ENCODE results near the gene SPSB2.
"Not testable (repeated sequence)": the region's sequence is repeated elsewhere in the genome, so short reads cannot be mapped to it uniquely, and the experiment has no call there.

SPSB2 gene

DNA sequence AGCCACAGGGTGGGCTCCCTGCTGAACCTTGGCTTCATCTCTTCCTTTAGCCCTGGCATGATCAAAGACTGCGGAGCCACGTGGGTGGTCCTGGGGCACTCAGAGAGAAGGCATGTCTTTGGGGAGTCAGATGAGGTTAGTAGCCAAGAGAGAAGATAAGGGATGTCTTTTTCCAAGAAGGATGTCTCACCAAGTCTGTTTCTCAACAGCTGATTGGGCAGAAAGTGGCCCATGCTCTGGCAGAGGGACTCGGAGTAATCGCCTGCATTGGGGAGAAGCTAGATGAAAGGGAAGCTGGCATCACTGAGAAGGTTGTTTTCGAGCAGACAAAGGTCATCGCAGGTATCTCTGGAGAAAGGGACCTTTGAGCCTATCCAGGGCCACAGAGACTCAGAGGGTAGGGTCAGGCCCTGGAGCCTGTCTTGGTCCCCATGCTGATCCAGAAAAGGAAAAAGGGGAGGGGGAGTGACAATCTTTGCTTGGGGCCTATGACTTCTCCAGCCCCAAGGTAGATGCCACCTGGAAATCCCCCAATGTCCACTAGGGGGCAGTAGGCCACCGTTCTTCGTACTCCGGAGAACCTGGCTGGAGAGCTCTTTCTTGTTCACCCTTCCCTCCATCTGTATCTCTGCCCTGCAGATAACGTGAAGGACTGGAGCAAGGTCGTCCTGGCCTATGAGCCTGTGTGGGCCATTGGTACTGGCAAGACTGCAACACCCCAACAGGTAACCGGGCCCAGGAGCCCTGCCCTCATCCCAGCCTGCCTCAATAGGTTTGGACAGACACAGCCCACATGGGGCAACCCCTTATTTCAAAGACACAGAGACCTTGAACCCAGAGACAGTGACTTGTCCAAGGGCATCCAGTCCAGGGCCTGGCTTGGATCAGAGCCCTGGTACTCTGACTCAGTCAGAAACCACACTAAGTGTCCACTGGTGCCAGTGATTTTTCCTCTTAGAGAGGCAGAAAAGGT is 3.8 kb downstream of the SPSB2 start:
- no peak for ATAC-seq

DNA sequence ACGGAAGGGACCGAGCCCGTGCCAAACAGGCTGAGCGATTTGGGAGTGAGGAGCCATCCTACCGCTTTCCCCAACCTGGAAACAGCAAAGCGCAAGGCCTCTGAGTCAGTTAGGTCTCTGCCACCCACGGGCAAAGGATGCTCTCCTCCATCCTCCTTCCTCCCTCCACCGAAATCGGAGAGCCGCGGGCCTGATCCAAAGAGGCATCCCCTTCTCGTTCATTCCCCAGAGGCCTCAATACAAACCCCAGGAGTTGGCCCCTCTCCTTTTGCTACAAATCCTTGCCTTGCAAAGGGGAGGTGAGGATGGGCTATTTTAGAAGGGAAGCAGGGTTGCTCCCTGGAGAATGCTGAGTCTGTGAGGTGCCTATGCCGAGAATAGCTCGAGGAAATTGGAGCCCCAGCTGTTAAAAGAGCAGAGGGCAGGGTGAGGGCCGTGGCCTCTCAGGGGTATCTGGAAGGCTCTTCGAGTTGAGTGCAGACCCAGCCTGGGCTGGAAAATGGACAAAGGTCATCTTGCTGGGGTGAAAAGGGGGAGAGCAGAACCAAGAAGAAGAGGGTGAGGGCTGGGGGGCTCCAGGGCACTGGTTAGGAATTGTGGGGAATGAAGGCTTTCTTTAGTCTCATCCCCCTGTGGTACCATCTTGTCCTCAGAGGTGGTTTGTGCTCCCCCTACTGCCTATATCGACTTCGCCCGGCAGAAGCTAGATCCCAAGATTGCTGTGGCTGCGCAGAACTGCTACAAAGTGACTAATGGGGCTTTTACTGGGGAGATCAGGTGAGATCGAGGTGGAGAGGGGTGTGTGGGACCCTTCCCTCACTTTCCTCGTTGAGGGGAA is 4.7 kb downstream of the SPSB2 start:
- peak in 1 of 2 donors; percentile 3 for ATAC-seq

DNA sequence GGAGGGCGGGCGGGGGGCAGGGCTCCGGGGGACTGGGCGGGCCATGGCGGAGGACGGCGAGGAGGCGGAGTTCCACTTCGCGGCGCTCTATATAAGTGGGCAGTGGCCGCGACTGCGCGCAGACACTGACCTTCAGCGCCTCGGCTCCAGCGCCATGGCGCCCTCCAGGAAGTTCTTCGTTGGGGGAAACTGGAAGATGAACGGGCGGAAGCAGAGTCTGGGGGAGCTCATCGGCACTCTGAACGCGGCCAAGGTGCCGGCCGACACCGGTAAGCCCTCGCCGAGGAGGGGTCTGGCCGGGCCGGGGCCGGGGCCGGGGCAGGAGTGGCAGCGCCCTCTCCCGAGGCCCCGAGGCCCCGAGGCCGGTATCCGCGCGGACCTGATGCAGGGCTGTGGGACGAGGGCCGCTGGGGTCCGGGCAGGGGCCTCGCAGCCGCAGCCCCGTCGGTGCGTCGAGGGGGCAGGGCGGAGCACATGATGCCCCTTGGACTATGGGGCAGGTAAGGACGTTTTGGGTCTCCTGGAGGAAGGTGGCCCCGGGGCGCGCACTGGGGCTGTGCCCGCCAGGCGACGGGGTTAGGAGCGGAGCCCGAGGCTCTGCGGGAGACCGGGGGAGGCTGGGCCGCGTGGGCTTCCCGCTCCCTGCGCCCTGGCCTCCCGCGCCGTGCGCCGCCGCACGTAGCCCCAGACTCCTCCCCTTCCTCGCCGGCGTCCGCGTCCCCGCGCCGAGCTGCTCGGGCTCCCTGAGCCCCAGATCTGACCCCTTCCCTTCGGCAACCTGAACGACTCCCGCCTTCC is 5.5 kb downstream of the SPSB2 start, which contains the start of gene TPI1:
TPI1 (plus strand) TSS at position 119 of the 798 bp plus-strand sequence; CDS start at position 155, 36 bp downstream.
- ATAC-seq, result peak; percentile 69 to 75

DNA sequence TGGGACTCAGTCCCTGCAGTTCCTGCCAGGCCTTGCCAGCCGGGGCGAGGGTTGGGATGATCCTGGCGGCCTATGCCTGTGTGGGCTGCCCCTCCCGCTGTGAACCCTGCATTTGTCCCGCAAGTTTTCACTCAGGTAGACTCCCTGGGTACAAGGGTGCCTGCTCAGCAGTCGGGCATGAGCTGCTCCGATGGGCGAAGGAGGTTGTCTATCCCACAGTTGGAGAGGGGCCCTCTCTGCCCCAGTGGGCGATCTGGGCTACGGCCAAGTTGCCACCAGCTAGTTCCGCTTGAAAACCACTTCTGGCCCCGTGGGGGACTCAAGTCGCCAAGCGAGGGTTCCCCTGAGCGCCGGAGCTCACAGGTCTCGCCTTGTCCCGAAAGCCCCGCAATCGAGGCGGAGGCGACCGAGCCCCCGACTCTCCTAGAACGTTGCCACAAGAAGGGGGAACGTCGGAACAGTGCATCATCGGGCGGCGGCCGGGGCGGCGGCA is 6.1 kb downstream of the SPSB2 start:
- peak; percentile 1 to 2 for ATAC-seq

DNA sequence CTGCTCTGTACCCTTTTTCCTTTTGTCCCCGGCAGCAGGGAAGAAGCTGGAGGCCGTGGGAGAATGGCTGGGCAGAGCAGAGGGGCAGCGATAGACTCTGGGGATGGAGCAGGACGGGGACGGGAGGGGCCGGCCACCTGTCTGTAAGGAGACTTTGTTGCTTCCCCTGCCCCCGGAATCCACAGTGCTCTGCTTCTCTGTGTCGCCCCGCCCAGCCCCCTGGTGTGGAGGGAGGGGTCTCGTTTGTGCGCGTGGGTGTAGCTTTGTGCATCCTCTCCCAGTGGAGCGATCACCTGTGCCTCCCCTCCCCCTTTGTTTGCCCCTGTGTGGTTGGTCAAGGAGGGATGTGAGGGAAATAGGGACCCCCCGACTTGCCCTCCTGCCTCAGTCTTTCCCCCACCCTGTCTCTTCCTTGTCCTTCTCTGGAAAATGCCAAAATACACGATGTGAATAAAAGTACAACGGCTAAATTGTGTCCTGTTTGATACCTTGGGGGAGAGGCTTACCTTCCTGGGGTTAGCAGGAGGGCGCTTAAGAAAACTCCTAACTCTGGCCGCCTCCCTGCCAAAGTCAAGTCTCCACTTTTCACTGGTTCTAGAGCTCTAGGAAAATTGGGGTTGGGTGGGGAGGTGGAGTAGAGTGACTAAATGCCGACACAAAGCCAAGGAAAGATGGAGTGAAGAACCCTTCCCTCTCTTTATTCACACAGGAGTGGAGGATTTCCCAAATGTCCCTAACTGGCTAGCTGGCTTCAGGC is 6.8 kb downstream of the SPSB2 start:
- no peak for ATAC-seq

DNA sequence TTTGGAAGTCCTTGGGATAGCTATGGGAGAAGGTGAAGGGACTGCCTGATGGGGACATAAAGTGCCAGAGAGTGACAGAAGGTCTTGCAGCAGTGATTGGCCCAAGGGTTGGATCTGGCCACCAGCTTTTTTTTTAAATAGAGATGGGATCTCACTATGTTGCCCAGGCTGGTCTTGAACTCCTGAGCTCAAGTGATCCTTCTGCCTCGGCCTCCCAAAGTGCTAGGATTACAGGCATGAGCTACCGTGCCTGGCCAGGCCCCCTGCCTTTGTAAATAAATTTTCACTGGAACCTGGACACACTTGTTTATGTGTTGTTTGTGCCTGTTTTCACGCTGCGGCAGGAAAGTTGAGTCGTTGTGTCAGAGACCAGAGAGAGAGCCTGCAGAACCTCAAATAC is 7.8 kb downstream of the SPSB2 start:
- ATAC-seq, result not testable (repeated sequence)

DNA sequence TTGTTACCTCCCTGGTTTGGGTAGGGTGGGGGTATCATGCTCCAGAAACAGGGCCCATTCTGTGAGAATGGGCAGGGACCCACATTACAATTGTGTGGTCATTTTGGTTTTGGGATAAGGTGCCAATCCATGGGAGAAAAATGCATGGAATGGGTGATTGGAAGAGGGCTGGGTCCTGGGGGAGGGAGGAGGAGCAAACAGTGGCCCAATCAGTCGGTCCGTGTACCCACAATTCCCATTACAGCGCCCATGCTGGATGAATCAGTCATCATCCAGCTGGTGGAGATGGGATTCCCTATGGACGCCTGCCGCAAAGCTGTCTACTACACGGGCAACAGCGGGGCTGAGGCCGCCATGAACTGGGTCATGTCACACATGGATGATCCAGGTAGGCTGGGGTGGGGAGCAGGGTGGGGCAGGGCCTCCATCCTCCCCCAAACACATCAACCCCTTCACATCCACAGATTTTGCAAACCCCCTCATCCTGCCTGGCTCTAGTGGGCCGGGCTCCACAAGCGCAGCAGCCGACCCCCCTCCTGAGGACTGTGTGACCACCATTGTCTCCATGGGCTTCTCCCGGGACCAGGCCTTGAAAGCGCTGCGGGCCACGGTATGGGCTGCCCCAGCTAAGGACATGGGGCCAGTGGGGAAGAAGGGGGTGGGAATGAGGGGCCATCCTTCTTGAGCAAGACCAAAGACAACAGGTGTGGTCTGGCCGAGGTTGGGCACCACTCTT is 9.3 kb downstream of the SPSB2 start:
- no peak for ATAC-seq

DNA sequence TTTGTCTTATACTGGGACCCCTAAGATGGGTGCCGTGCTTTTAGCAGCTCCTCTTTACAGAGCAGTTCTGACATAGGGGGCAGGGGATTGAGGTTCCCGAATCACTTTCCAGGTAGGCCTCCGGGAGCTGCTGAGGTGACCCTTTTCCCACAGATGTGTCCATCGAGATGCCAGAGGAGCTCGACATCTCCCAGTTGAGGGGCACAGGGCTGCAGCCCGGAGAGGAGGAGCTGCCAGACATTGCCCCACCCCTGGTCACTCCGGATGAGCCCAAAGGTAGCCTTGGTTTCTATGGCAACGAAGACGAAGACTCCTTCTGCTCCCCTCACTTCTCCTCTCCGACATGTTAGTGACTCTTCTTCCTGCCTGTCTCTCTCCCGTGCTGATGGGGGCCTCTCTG is 10.1 kb downstream of the SPSB2 start:
- no peak for ATAC-seq

DNA sequence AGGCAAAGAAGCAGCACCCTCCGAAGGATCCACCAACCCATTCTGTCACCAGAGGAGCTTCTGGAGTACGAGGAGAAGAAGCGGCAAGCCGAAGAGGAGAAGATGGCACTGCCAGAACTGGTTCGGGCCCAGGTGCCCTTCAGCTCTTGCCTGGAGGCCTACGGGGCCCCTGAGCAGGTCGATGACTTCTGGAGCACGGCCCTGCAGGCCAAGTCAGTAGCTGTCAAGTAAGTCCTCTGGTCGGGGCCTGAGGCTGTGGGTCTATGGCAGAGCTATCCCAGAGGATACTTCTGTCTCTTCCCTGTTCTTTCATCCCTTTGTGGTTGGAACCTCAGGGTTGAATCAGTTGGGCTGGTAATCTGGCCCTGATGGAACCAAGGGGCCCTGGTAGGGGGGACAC is 11.7 kb downstream of the SPSB2 start:
- no peak for ATAC-seq

DNA sequence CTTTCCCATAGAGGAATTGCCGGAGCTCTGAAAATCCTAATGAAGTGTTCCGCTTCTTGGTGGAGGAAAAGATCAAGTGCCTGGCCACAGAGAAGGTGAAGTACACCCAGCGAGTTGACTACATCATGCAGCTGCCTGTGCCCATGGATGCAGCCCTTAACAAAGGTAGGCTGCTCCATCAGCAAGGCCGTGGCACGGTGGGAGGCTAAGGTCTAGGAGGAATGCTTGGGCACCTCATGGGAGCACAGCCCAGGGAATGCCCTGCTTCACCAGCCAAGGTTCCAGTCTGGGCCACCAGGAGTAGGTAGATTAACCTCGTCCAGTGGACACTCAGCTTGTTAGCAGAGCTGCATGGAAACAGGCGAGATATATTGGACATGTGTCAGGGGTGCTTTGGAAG is 12.2 kb downstream of the SPSB2 start:
- no peak for ATAC-seq

DNA sequence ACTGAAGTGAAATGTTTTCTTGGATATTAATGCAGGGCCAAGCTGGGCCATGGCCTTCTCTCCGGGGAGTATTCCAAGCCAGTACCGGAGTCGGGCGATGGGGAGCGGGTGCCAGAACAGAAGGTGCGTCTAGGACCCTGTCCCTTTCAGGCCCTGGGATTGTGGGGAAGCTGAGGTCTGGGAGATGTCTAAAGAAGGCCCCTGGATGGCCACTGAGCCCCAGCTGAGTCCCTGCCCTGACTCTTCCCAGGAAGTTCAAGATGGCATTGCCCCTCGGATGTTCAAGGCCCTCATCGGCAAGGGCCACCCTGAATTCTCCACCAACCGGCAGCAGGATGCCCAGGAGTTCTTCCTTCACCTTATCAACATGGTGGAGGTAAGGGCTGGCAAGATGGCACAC is 13.0 kb downstream of the SPSB2 start:
- no peak for ATAC-seq

DNA sequence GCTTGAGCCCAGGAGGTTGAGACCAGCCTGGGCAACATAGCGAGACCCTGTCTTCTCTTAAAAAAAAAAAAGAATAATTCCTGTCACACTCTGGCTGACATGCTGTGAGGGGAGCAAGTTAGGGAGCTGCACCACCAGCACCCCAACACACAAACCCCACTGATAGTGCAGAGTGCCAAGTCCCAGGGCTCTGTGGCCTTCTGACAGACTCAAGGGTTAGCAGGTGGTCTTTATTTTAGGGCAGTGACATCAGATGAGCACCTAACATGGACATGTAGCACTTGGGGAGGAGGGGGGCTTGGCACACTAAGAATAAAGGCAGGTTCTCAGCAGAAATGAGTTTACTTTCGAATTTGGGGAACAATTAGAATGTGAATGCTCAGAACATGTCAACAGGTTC is 14.3 kb downstream of the SPSB2 start:
- no peak for ATAC-seq

DNA sequence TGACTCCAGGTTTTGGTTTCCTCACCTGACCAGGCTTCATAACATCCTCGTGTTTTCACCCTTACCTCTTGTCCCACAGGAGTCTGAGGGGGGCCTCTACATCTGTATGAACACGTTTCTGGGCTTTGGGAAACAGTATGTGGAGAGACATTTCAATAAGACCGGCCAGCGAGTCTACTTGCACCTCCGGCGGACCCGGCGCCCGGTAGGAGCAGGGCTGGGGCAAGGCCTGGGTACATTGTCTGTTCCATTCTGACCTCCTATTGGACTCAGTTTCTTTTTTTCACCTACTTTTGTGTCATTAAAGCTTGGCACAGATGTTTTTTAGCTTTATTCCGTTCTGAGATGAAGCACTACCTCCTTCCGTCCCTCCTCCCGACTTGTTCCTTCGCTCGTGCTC is 17.8 kb downstream of the SPSB2 start:
- ATAC-seq, result no peak

DNA sequence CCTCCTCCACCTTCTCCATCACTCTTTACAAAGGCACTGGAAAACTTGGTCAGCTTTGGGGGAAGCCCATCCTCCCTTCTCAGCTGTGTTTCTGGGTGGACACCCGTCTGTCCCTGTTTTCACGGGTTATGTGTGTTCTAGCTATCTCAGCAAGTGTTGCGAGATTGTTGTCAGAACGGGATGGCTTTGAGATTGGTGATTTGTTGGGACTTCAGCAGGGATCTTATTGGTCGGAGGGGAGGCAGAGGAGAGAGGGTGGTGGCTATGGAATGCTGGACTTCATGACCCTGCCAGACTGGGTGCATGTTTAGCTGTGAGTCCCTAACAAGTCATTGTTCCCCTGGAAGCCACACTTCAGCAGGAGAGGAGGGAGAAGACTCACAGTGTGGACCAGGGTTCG is 19.1 kb downstream of the SPSB2 start:
- ATAC-seq, result no peak

DNA sequence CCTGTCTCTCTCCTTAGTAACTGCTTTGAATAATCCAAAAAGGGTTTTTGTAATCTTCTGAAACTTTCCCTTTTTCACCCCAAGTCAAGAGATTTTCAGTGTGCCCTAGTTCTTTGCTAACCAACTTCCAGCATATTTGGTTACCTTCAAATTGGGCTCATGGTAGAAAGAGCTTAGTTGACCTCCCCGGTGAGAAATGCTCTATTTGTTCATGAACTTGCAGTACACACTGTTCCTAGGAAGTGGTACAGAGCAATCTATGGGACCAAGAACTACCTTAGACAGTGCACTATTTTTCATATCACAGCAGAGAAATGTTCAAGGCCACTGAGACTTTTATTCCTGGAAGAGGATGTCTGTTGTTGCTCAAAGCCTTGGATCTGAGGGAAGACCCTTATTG is 19.5 kb downstream of the SPSB2 start:
- ATAC-seq, result no peak

DNA sequence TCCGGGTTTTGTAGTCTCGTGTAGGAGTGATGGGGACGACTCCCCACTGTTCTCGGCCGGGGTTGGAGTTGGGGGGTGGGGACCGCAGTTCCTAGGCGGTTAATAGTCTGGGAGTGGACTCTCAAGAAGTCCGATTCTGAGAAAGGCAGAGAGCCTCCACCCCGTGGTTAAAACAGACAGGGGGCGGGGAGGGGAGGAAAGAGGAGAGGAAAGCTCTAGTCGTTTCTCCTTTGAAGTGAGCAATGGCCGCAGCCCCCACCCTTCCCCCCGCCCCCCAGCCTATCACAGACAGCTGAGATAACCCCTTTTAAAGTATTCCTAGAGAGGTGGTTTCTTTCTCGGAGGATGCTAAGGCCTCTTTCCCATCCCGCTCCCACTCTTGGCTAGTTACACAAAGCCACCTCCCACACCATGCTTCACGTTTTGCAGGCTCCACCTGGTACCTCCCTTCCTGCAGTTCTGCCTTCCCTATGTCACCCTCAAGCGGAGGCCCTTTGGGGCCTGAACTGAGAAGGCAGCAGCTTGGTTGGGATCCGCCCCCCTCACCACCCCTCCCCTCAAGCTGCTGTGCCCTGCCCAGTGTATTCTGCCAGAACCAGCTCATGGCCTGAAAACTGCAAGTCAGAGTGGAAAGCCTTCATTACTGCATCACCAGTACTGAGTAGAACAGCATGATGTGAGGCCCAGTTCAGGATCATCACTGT is 20.3 kb downstream of the SPSB2 start:
- ATAC-seq, result peak; percentile 19 to 28

DNA sequence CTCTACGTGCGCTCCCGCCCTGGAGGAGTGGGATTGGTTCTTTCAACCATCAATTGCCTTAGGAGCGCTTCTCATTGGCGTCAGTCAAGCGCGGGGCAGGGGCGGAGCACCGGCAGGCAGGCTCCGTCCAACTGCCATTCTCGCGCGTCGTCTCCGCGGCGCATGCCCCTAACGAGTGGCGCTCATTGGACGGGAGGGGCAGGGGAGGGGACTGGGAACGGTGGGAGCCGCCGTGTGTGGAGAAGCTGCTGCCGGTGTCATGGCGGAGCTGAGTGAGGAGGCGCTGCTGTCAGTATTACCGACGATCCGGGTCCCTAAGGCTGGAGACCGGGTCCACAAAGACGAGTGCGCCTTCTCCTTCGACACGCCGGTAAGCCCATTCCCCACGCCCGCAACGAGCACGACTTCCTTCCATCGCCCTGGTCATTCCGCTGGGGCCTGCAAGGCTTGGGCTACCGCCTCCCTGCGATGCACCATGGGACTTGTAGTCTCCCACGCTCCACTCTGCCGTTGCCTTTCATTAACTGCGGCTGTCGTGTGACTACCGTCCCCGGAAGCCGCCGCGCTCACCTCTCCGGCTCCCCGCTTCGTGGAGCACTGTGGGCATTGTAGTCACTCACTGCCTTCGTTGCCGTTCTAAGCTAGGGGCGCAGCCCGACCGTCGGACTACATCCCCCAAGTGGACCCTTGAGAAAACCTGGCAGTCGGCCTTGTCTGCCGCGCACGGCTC is 21.0 kb downstream of the SPSB2 start, which contains the start of gene USP5:
USP5 (plus strand) TSS at position 230 of the 730 bp plus-strand sequence; CDS start at position 260, 30 bp downstream.
- ATAC-seq, result peak; percentile 80 to 82

DNA sequence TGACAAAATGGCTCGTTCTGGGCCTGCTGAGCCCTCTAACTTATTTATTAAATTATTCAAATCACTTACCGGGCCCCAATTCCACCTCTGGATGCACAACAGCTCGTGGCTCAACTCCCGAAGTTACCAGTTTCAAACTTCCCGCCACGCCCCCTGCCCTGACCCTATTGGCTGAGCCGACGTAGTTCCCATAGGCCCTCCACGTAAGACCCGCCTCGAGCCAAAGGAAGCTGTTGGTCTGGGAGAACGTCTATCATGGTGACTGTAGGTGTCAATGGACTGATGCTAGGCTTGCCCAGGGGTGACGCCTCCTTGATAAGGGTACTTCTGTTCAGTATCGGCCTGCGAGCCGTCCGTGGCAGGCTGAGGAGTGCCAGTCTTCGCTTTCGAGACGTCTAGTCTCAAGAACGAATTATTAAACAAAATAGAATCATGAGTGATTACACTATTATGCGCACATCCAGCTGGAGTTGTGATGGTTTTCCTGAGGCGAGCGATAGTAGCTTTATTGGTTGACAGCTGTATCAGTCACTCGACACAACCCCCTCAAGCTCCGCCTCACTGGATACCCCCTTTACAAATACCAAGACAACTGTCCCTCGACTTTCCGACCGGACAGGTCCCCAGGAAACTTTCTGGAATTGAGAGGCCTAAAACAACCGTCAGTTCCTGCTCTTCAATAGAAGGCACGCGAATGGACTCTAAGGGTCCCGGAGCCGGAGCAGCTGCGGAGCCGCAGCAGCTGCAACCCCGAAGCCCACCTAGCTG is 21.8 kb downstream of the SPSB2 start, which contains the start of gene CDCA3:
CDCA3 (minus strand) TSS at position 134 of the 768 bp plus-strand sequence. CDS start 334 bp downstream, outside the sequence.
- peak; percentile 47 to 52 for ATAC-seq

DNA sequence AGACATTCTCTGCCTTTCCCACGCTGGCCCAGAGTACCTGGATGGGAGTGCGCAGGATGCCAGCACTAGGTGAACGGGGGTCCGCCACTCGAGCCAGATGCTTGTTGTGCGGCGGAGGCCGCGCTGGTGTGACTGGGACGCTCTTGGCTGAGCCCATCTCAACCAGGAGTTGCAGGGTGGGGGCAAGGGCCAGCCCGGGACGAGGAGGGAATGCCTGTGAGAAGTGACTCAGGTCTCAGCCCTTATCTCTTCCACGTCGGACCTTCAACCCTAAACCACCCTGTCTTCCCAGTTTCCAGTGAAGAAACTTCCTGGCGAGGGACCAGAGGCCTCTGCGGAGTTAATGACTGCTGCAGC is 22.3 kb downstream of the SPSB2 start:
- ATAC-seq, result no peak
